Measurements from ENCODE around the gene MAPK8IP2.

MAPK8IP2 gene

DNA sequence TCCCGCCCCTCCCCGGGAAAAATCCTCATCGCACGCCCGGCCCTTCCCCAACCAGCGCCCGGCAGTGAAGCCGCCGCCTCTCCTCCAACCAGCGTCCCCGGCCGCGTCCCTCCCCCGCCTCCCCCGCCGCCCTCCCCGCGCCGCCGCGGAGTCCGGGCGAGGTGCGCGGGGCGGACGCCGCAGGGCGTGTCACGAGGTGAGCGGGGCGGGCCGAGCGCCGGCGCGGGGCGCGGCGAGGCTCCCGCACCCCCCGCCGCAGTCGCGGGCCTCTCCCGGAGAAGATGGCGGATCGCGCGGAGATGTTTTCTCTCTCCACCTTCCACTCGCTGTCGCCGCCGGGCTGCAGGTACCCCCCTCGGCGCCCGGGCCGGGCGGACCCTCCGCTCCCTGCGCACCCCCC lies at the start of gene MAPK8IP2:
Gene MAPK8IP2, plus strand, starts transcription at position 256 of the 400 bp plus-strand sequence. Its CDS starts 26 bp downstream, at position 282.
- DNase-seq: no peak

GRCh38 chr22:50551160-50551752 lies 49.3 kb upstream of the MAPK8IP2 start:
- DNase-seq: no peak

- no peak for DNase-seq
These were observed 47.3 kb upstream of the MAPK8IP2 start for GRCh38 chr22:50553310-50553709.

DNA sequence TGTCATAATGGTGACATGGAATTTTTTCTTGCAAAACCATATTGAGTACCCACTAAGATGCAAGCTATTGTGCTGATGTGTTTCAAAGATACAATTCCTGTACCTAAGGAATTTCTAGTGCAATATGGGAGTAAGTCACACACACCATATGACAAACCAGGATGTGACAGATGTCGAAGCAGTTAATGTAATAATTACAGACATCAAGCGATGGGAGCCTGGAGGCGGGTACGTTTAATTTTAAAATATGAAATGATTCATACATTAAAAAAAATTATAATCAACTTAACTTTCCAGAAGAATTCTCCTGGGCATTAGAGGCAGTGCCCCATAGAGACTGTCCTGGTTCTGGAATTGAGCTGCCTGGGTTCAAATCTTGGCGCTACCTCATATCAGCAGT lies 43.9 kb upstream of the MAPK8IP2 start:
- DNase-seq: no peak

DNA sequence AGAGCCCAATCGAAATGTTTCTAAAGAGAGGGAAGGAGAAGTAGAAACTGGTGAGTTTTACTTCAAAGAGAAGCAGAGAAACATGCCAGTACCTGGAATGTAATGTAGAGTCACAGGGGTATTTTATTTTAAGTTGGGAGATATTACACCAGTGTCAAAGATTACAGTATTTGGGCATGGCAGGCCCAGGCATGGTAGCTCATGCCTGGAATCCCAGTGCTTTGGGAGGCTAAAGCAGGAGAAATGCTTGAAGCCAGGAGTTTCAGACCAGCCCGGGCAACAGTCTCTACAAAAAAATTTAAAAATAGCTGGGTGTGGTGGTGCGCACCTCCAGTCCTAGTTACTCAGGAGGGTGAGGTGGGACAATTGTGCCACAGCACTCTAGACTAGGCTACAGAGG lies 40.6 kb upstream of the MAPK8IP2 start:
- DNase-seq: no peak

GRCh38 chr22:50561401-50562358 lies 38.9 kb upstream of the MAPK8IP2 start:
- peak in 1 of 2 donors; percentile 36 for DNase-seq

GRCh38 chr22:50562523-50563412 lies 37.8 kb upstream of the MAPK8IP2 start, which contains the start of gene SYCE3:
TSS of gene SYCE3 (minus strand) at chr22:50562919. CDS start at chr22:50556405, 6,514 bp downstream.
- peak; percentile 96 to 98 for DNase-seq

DNA sequence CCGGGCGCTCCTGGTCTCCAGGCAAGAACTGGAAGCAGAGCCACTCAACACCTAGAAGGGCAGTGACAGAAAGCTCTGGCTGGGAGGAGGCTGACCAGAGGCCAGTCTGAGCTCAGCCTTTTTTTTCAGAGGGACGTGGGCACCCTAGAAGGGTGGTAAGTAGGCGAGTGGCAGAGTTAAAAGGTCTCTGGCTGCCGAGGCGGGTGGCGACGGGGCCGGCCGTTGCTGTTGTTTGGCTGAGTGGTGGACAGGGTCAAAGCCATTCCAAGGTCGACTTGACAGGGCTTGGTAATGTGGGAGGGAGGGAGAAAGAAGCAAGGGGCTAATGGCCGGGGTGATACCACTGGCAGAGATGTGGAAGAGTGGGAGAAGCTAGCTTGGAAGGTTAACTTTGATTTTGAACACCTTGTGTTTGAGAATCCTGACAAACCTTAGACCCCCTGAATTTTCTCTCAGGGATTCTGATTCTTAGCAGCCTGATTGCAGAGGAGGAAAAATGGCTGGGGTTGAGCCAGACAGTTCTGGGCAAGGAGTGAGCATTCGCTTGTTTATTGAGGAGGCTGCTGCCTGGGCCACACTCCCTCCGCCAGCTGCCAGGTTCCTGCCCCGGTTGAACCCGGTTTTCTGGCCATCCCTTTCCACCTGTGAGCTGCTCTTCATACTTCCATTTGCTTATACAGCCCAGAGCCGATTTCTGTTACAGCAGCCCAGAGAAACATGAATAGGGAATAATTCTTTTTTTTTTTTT lies 37.0 kb upstream of the MAPK8IP2 start:
- DNase-seq: no peak

DNA sequence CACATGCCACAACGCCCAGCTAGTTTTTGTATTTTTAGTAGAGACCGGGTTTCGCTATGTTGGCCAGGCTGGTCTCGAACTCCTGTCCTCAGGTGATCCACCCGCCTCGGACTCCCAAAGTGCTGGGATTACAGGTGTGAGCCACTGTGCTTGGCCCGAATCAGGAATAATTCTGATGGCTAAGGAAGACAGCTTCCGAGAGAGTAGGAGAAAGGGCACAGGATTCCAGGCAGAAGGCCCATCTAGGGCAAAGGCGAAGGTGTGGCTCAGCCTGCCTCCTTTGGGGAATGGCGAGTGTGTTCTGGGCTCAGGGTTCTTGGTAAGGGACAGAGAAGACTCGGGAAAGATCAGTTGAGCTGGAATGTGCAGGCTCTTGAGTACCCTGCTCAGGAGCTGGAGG lies 36.3 kb upstream of the MAPK8IP2 start:
- DNase-seq: no peak

DNA sequence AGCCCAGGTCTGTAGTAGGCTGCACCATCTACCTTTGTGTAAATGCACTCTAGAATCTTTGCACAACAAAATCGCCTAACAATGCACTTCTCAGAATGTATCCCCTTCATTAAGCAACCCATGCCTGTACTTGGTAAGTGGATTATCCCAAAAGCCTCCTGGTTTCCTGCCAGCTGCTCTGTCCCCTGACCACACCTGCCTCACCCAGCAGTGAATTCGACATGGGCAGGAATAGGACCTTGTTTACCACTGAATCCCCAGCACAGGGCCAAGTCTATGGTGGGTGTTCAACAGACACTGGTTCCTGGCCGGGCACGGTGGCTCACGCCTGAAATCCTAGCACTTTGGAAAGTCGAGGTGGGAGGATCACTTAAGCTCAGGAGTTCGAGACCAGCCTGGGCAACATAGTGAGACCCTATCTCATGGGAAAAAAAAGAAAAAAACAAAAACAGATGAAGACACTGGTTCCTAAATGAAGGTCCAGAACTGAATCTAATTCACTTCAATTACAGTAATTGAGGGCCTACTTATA lies 32.8 kb upstream of the MAPK8IP2 start:
- no peak for DNase-seq

DNA sequence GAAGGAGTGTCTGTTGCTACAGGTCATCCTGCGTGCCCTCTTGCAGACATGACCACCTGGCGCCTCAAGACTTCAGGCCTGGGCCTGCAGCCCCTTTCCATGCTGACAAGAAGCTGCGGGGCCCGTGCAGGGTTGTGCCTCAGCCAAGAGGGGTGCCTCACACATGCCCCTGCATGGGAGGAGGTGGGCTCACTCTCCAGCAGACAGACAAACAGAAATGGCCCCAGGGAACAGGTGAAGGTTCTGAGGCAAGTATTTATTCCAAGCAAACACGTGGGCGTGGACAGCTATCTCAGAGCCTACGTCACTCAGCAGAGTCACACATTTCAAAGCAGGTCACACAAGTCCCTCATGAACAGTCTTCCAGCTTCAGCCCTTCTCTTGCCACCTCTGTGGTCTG lies 32.0 kb upstream of the MAPK8IP2 start:
- DNase-seq: no peak

GRCh38 chr22:50569041-50569459 lies 31.5 kb upstream of the MAPK8IP2 start:
- DNase-seq: no peak

- no peak for DNase-seq
These were observed 30.6 kb upstream of the MAPK8IP2 start for GRCh38 chr22:50569896-50570535.

DNA sequence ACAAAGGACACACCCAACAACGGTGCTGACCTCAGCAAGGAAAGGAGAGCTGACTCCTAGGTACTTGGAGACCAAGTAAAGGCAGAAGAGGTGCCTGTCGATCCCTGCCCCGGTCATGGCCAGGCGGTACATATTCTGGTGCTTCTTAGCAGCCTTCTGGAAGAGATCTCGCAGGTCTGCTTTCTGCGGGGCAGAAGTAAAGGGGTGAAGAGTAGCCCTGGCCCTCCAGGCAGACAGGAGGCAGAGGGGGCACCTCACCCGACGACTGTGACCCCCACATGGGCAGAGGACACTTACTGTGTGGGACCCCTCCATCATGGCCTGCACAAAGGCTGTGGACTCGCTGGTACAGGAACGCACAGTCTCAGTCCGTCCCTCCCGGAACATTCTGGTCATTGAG lies 29.7 kb upstream of the MAPK8IP2 start:
- DNase-seq: no peak

- no peak for DNase-seq
These were observed 29.1 kb upstream of the MAPK8IP2 start for GRCh38 chr22:50571264-50572175.

DNA sequence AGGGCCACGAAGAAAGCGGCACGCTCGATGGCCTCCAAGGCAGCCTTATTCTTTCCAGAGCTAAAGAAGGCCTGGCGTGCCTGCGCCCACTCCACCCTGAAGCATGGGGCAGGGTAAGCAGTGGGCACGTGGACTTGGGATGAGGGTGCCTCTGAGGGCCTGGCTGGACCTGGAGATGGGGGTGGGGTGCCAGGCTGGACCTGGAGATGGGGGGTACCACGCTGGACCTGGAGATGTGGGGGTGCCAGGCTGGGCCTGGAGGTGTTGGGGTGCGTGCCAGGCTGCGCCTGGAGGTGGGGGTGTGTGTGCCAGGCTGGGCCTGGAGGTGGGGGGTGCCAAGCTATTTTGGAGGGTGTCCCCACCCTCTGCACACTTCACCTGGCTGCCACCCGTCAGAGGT lies 27.6 kb upstream of the MAPK8IP2 start:
- DNase-seq: no peak

GRCh38 chr22:50573491-50574382 lies 26.9 kb upstream of the MAPK8IP2 start:
- no peak for DNase-seq

DNA sequence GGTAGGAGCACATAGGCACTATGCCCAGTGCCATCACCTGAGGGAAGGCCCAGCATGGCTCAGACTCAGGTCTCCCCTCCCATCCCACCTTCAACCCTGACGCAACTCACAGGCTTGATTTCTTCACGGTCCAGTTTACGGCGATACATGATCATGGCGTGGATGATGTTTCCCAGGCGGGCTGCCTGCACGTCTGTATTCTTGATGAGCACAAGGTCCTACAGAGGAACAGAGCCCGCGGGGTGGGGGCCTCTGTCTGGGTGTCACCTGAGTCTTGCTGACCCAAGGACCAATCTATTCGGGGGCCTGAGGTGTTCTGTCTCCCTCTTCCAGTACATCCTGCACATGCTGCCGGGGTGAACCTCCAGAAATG lies 26.2 kb upstream of the MAPK8IP2 start:
- no peak for DNase-seq

- DNase-seq: no peak
These were observed 25.1 kb upstream of the MAPK8IP2 start for GRCh38 chr22:50575426-50575941.

All from CD4-positive, alpha-beta T cell treated with Interleukin-4 for 1 hour (primary cell).